Measurements from ENCODE around the gene RFFL. TPM values are rescaled to one million over a fixed set of nuclear protein-coding genes. Genes with fewer than 3 reads are reported as not detected.

Gene RFFL
- total and polyA plus RNA-seq, 9 of the 15 experiments (the other 6 are each of a cell fraction or from before 2014, with no cell fraction given), result 3.4 to 18.1 (median 12.8) TPM

- no peak for TF ChIP-seq TCFL5 (CRISPR knock-in tag; conservative IDR thresholded peaks at IDR 0.05)
- no peak for TF ChIP-seq HOXB6 (CRISPR knock-in tag; IDR thresholded peaks at IDR 0.05; ENCODE audit: borderline replicate concordance)
- no peak for TF ChIP-seq ZBTB1 (CRISPR knock-in tag; IDR thresholded peaks at IDR 0.05; ENCODE audit: borderline replicate concordance, low read depth)
- no peak for TF ChIP-seq DIDO1 (tag; IDR thresholded peaks at IDR 0.05; ENCODE audit: low read depth)
- no peak for TF ChIP-seq KLF13 (tag; IDR thresholded peaks at IDR 0.05; ENCODE audit: borderline replicate concordance, low read depth)
- TF ChIP-seq CBX5 (IDR thresholded peaks at IDR 0.05; ENCODE audit: borderline replicate concordance, low read depth), result no peak
- TF ChIP-seq MYBL2 (IDR thresholded peaks at IDR 0.05; ENCODE audit: low read depth), result no peak
- no peak for TF ChIP-seq MYBL2 (CRISPR knock-in tag; IDR thresholded peaks at IDR 0.05; ENCODE audit: borderline replicate concordance)
- peak; percentile 69; the same call in 1 of the 2 replicates for TF ChIP-seq FOXJ2 (tag; IDR thresholded peaks at IDR 0.05)
- TF ChIP-seq ZBTB8A (IDR thresholded peaks at IDR 0.05; ENCODE audit: partially characterized antibody), result no peak
- peak; percentile 27; the same call in 1 of the 2 replicates for TF ChIP-seq L3MBTL2 (IDR thresholded peaks at IDR 0.05)
- no peak for TF ChIP-seq GABPB1 (CRISPR knock-in tag; IDR thresholded peaks at IDR 0.05)
- TF ChIP-seq SMC3 (conservative IDR thresholded peaks at IDR 0.05; ENCODE audit: insufficient read depth, low read depth, low read length), result no peak
- TF ChIP-seq ELF1 (tag; IDR thresholded peaks at IDR 0.05), result no peak
- no peak for TF ChIP-seq FOXO4 (CRISPR knock-in tag; IDR thresholded peaks at IDR 0.05)
- TF ChIP-seq, protein P1, sequence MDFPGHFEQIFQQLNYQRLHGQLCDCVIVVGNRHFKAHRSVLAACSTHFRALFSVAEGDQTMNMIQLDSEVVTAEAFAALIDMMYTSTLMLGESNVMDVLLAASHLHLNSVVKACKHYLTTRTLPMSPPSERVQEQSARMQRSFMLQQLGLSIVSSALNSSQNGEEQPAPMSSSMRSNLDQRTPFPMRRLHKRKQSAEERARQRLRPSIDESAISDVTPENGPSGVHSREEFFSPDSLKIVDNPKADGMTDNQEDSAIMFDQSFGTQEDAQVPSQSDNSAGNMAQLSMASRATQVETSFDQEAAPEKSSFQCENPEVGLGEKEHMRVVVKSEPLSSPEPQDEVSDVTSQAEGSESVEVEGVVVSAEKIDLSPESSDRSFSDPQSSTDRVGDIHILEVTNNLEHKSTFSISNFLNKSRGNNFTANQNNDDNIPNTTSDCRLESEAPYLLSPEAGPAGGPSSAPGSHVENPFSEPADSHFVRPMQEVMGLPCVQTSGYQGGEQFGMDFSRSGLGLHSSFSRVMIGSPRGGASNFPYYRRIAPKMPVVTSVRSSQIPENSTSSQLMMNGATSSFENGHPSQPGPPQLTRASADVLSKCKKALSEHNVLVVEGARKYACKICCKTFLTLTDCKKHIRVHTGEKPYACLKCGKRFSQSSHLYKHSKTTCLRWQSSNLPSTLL (IDR thresholded peaks at IDR 0.05), result no peak
- TF ChIP-seq ZFP36 (IDR thresholded peaks at IDR 0.05; ENCODE audit: low read depth, low read length, partially characterized antibody), result no peak
- TF ChIP-seq KDM5B (IDR thresholded peaks at IDR 0.05; ENCODE audit: insufficient replicate concordance, low read depth, low read length), result peak; percentile 39
- no peak for TF ChIP-seq ERF (CRISPR knock-in tag; IDR thresholded peaks at IDR 0.05)
- TF ChIP-seq GTF2F1 (IDR thresholded peaks at IDR 0.05; ENCODE audit: low read depth, low read length), result no peak
- peak; percentile 73; the same call in 1 of the 2 replicates for TF ChIP-seq ZNF395 (CRISPR knock-in tag; IDR thresholded peaks at IDR 0.05)
- TF ChIP-seq, protein P2, sequence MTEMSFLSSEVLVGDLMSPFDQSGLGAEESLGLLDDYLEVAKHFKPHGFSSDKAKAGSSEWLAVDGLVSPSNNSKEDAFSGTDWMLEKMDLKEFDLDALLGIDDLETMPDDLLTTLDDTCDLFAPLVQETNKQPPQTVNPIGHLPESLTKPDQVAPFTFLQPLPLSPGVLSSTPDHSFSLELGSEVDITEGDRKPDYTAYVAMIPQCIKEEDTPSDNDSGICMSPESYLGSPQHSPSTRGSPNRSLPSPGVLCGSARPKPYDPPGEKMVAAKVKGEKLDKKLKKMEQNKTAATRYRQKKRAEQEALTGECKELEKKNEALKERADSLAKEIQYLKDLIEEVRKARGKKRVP (CRISPR knock-in tag; IDR thresholded peaks at IDR 0.05), result no peak
- TF ChIP-seq HNRNPL (IDR thresholded peaks at IDR 0.05; ENCODE audit: low read depth, low read length), result 0 out of 2 replicates have a peak, but pooled peaks have one; percentile 68
These were observed at the start of gene RFFL (continued) for GRCh38 chr17:35063514-35064223.

Data from K562 (cell line).